ENCODE measurements around the gene ZNF613.
"Not testable (repeated sequence)": the region's sequence is repeated elsewhere in the genome, so short reads cannot be mapped to it uniquely, and the experiment has no call there.

Gene ZNF613

GRCh38 chr19:51926784-51927741, at the start of gene ZNF613:
ZNF613 (plus strand) TSS chr19:51927472; CDS start chr19:51936221, 8,749 bp downstream.
- DNase-seq: peak; percentile 43

DNA sequence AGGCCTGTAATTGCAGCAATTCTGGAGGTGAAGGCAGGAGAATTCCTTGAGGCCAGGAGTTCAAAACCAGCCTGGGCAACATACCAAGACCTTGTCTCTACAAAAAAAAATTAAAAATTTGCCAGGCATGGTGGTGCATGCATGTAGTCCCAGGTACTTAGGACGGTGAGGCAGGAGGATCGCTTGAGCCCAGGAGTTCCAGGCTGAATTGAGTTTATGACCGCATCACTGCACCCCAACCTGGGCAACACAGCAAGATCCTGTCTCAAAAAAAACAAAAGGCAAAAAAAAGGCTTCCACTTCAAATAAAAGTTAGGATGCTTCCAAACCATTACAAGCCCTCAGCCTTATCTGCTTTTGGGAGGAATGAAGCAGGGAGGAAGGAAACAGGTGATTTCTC, 44.8 kb upstream of the ZNF613 start:
- DNase-seq: no peak

GRCh38 chr19:51884713-51885112, 42.6 kb upstream of the ZNF613 start:
- no peak for DNase-seq

DNA sequence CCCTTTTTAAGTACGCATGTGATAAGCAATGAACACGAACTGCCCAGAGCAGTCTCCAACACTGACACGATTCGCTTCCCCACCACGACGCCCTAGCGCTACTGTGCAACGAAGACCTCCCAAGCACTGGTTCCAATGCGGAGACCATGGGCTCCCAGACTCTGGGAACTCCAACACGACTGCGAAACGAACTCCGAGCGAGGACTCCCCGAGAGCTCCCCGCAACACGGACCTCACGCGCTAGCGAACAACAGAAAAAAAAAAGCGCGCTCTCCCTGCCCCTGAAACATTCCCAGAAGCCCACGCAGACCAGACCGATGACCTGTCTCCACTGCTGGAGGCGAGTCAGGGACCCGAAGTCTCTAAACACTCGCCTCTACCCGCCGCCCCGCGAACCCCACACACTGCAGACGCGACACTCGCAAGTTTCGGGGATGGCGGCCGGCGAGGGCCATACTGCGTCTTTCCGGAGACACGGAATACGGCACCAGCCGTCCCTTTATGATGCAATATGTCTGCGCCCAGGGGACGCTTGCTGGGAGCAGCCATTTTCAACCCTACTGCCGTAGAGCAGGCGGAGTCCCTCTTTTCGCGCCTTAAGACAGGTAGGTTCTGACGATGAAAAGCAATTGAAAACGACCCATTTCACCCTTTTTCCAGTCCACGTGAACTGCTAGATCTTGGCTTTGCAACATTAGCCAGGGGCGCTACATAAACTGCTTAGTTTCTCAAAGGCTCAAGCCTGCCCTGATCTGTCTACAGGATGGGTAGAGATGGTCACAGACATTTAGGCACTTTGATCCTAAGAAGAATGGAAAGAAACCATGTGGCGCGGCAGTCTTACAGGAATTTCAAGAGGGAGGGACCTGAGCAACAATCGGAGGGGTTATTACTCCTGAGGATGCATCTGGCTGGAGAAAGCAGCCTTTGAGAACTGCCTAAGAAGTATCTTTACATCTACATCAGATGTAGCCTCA, 39.5 kb upstream of the ZNF613 start, which contains the start of gene ZNF577:
TSS of gene ZNF577 (minus strand) at position 430 of the 977 bp plus-strand sequence. CDS start 7,569 bp downstream, outside the sequence.
- DNase-seq: no peak

GRCh38 chr19:51889934-51890333, 37.3 kb upstream of the ZNF613 start:
- DNase-seq: no peak

GRCh38 chr19:51891193-51891747, 36.0 kb upstream of the ZNF613 start:
- no peak for DNase-seq

- DNase-seq: no peak
These were observed 25.4 kb upstream of the ZNF613 start for GRCh38 chr19:51901860-51902259.

DNA sequence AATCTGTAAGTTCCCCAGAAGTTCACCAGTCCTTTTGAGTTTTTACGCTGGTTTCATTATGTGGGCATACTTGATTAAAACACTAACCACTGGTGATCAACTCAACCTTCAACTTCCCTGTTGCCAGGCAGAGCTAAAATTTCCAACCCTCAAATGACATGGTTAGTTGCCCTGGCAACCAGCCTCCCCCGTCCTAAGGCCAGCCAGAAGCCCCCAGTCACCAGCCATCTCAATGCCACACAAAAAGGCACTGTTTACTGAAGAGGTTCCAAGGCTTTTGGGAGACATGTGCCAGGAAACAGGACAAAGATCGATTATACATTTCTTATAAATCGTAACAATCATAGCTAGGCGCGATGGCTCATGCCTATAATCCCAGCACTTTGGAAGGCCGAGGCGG, 24.1 kb upstream of the ZNF613 start:
- DNase-seq: no peak

- DNase-seq: no peak
These were observed 22.7 kb upstream of the ZNF613 start, which contains the start of gene ZNF649 for GRCh38 chr19:51904331-51905165. ZNF649 (minus strand) TSS chr19:51905017; CDS start chr19:51900107, 4,910 bp downstream.

DNA sequence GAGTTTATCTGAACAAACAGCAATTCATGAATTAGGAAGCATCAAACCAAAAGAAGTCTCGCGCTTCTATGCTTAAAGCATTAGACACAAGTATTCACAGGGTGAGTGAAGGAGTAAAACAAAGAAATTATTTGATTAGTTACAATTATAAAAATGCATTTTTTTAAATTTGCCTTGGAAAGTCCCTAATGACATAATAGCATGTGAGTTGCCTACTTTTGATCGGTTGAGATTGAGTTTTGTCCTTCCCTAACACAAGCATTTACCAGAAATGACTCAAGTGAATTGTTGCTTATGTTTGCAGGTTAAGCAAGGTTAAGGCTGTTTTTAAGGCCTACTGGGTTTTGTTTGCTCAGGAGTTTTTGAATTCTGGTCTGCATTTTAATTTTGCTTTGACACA, 22.1 kb upstream of the ZNF613 start:
- DNase-seq: no peak

DNA sequence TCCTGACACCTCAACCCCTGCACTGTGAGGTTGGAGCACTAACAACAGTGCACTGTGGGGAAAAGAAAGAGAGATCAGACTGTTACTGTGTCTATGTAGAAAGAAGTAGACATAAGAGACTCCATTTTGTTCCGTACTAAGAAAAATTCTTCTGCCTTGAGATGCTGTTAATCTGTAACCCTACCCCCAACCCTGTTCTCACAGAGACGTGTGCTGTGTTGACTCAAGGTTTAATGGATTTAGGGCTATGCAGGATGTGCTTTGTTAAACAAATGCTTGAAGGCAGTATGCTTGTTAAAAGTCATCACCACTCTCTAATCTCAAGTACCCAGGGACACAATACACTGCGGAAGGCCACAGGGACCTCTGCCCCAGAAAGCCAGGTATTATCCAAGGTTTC, 21.6 kb upstream of the ZNF613 start:
- not testable (repeated sequence) for DNase-seq

GRCh38 chr19:51906108-51906507, 21.2 kb upstream of the ZNF613 start:
- DNase-seq: not testable (repeated sequence)

- DNase-seq: not testable (repeated sequence)
These were observed 19.3 kb upstream of the ZNF613 start for GRCh38 chr19:51907981-51908380.

- no peak for DNase-seq
These were observed 11.9 kb upstream of the ZNF613 start for GRCh38 chr19:51915324-51915867.

GRCh38 chr19:51916167-51916566, 11.1 kb upstream of the ZNF613 start:
- DNase-seq: no peak

GRCh38 chr19:51919606-51920005, 7.7 kb upstream of the ZNF613 start:
- DNase-seq: no peak

DNA sequence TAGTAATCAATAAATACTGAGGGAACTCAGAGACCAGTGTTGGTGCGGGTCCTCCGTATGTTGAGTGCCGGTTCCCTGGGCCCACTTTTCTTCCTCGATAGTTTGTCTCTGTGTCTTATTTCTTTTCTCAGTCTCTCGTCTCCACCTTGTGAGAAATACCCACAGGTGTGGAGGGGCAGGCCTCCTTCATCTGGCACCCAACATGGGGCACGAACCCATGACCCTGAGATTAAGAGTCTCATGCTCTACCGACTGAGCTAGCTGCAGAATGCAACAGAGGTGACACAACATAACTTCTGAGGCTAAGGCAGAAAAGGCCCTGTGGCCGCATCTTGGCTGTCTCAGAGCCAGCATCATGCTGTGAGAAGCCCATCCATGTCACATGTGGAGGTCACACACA, 5.3 kb upstream of the ZNF613 start:
- no peak for DNase-seq

DNA sequence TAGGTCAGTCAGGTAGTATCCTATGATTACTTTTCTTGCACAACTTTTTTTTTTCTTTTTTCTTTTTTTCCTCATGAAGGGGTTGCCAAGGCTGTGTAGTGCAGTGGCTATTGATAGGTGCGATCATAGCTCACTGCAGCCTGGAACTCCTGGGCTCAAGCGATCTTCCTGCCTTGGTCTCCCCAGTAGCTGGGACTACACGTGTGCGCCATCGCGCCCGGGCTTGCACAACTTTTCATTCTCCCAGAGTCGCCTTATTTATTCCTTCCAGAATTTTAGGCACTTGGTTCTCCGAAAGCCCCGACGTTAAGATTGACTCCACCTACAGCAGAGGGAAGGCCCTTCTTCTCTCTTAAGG, 867 bp upstream of the ZNF613 start:
- no peak for DNase-seq

- no peak for DNase-seq
These were observed 587 bp downstream of the ZNF613 start for GRCh38 chr19:51927859-51928258.

DNA sequence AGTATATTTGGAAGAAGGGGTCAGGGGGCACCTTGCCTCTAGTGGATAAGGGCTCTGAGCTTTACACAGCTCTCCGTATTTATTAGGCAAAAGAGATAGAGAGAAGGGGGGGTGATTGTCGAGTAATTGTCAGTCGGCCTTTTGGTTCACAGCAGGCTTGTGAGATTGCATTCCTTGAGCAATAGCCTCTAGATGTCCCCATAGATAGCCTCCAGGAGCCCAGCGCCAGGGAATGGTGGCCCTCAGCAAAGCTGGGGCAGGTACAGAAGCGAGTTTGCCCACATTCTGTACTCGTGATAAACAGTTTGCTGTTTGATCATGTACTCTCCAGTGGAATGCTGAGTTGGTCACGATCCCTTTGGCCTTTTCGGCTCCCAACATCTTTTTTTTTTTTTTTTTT, 4.6 kb downstream of the ZNF613 start:
- DNase-seq: no peak

DNA sequence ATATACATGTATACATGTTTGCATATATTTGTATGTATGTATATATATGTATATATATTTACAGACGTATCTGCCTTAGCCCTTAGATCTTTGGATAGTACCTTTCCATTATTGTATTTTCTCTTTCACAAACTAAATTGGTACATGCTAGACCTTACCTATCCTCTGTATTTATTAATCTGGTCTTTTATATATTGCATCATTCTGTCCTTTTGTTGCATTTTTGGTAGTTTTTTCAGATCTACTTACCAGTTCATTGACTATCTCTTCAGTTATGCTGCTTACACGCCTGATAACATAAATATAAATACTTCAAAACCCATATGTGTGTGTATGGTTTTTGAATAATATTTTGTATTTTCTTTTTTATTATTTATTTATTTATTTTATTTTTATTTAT, 11.7 kb downstream of the ZNF613 start:
- DNase-seq: no peak
